GM20431 (cell line): ENCODE data around the gene CYTH2.

Experiments used
- in situ Hi-C: fragments of 300-500 bp; cut with MseI, MboI; formaldehyde crosslinking; loops from one replicate; pipeline ENCODE4 v1.15.0; 2020; ENCODE audit warnings: low sequenced_read_pairs; ENCODE audit not compliant: unreplicated experiment

Gene CYTH2

DNA sequence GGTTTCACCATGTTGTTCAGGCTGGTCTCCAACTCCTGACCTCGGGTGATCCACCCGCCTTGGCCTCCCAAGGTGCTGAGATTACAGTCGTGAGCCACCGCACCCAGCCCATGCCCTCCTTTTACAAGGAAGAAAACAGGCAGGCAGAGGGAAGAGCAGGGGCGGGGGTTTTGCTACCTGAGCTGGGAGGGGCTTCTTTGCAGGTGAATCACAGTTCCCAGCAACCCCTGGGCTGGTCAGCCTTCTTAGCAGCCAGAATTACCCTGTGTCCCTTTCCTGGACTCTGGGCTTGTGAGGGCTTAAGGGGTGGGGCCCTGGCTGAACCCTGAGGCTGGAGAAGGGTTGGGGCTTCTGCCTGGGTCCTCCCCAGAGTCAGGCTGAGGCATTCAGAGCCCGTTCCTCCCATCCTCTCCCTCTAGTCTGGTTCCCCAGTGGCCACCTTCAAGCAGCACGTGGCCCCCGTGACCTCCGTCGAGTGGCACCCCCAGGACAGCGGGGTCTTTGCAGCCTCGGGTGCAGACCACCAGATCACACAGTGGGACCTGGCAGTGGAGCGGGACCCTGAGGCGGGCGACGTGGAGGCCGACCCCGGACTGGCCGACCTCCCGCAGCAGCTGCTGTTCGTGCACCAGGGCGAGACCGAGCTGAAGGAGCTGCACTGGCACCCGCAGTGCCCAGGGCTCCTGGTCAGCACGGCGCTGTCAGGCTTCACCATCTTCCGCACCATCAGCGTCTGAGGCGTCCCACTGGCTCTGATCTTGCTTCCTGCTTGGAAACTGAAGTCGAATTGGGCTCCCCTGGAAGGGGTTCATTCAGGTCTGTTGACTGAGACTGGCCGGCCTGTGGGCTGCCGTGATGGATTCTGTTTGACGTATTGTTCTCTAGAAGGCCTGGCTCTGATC lies 16.6 kb upstream of the CYTH2 start:
- in situ Hi-C loops = no loop called here

DNA sequence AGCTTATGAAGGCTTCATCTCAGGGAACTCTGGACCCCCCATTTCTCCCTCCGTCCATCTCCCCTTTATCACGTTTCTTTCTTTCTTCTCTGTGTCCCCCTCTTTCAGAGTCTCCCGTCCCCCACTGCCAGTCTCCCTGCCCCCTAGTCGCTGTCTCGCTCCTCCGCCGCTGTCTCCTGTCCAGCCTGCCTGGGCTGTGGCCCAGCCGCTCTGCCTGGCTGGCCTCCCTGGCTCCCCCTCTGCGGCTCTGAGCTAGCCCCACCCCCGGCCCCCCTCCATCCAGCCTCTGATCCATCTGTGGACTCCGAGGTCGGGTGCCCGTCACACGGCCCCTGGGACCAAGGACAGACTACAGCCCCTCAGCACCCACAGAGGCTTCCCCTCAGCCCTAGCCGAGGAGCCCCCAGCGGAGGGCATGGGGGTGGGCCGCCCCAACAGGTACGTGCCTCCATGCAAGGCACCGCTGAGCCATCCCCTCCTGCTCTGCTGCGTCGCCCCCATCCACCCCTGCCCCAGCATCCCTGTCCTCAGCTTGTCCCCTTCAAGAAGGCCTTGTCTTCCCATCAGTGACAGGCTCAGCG lies 14.9 kb upstream of the CYTH2 start:
- in situ Hi-C loops = no loop called here

DNA sequence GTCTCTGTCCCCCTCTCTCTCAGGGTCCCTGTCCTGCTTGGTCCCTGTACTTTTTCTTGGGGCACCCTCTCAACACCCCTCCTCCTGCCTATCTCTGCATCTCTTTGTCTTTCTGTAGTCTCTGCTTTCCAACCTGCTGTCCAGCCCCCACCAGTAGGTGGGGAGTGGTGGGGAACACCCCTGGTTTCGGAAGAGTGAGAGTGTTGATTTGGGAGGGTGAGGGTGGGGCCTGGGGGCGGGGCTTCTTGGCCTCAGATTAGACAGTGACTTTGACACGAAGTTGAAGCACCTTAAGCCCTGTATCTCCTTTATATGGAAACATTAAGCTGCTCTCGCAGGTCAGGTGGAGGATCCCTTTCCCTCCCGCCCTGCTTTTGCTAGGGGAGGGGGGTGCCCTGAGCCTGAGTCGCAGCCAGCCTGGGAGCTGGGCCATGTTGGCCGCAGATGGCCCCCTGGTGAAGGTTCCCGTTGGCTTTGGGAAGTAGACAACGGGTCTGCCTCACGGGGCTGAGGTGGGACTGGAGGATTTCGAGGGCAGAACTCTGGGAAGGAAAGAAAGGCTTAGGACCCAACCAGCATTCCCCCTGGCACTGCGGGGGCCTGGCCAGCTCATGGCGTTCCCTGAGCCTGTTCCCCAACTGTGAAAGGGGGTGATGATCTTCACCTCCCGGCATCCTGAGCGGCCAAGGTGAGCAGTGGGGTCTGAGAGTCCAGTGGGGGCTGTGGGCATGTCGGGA lies 13.8 kb upstream of the CYTH2 start, which contains the start of gene KCNJ14:
TSS of gene KCNJ14 (plus strand) at position 404 of the 737 bp plus-strand sequence. CDS start 6,151 bp downstream, outside the sequence.
- in situ Hi-C loops = no loop called here

- in situ Hi-C loops = no loop called here
Observed at GRCh38 chr19:48455908-48456562, 13.1 kb upstream of the CYTH2 start.

DNA sequence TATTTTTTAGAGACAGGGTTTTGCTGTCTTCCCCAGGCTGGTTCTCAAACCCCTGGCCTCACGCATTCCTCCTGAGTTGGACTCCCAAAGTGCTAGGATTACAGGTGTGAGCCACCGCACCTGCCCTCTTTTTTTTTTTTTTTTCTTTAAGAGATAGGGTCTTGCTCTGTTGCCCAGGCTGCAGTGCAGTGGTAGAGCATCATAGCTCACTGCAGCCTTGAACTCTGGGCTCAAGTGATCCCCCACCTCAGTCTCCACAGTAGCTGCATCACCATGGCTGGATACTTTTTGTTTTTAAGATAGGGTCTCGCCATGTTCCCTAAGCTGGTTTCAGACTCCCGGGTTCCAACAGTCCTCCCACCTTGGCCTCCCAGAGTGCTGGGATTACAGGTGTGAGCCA lies 12.3 kb upstream of the CYTH2 start:
- in situ Hi-C loops = no loop called here

- in situ Hi-C loops = no loop called here
Observed at GRCh38 chr19:48458016-48458415, 11.2 kb upstream of the CYTH2 start.

GRCh38 chr19:48461651-48461981 lies 7.6 kb upstream of the CYTH2 start:
- in situ Hi-C loops = no loop called here

DNA sequence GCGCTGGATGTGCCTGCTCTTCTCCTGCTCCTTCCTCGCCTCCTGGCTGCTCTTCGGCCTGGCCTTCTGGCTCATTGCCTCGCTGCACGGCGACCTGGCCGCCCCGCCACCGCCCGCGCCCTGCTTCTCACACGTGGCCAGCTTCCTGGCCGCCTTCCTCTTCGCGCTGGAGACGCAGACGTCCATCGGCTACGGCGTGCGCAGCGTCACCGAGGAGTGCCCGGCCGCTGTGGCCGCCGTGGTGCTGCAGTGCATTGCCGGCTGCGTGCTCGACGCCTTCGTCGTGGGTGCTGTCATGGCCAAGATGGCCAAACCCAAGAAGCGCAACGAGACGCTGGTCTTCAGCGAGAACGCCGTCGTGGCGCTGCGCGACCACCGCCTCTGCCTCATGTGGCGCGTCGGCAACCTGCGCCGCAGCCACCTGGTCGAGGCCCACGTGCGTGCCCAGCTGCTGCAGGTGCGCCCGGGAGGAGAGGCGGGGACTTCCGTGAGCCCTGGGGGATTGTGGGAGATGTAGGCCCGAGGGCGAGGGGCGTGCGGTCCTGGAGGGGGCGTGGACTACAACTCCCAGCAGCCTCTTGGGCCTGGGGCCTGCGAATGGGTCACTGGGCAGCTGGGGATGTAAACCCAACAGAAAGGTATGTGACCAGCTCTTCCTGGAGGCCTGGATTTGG lies 7.0 kb upstream of the CYTH2 start:
- in situ Hi-C loops = no loop called here

GRCh38 chr19:48465215-48465614 lies 4.0 kb upstream of the CYTH2 start:
- in situ Hi-C loops = no loop called here

DNA sequence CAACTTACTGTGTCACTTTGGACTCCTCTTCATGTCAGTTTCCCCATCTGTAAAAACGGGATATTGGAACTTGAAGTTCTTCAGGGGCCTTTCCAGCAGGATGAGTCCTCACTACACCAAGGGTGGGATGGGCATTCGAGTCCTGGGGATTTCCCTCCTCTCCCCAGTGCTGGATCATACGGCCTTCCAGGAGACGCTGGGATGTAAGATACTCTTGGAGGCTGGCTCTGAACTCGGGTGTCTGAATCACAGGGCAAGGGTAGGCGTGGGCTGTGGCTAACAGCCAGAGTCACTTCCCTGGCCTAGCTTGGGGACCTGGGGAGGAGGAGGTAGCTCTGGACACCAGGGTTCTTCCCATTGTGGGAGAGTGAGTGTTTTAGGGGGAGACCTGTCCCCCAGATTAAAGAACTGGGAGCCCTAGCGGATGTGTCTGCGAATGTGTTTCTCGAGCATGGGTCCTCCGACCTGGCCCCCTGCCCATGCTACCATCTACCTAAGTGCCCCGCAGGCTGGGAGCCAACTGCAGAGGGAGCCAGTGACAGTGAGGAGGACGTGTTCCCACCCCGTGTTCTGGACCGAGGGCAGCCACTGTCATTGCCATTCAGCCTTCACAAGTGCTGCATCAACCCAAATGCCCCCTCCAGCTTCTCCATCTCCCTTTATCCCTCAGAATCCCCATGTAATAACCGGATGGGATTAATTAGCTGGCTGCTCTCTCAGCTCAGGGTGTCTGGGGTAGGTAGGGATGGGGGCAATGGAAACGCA lies 2.4 kb upstream of the CYTH2 start:
- in situ Hi-C loops = no loop called here

GRCh38 chr19:48468772-48469288 lies 339 bp upstream of the CYTH2 start:
- in situ Hi-C loops = no loop called here

- in situ Hi-C loops = no loop called here
Observed at GRCh38 chr19:48469934-48470680, 938 bp downstream of the CYTH2 start.

GRCh38 chr19:48470856-48471255 lies 1.7 kb downstream of the CYTH2 start:
- in situ Hi-C loops = no loop called here

DNA sequence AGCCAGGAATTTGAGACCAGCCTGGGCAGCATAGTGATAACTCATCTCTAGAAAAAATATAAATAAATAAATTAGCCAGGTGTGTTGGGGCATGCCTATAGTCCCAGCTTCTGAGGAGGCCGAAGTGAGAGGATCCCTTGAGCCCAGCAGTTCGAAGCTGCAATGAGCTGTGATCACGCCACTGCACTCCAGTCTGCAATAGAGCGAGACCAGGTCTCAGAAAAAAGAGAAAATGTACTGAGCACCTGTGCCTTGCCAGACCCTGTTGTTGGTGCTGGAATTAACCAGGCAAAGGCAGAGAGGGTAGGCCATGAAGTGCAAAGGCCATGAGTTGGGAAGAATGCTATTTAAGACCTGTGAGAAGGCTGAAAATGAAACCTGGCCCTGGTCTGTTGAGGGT lies 2.7 kb downstream of the CYTH2 start:
- in situ Hi-C loops = no loop called here

DNA sequence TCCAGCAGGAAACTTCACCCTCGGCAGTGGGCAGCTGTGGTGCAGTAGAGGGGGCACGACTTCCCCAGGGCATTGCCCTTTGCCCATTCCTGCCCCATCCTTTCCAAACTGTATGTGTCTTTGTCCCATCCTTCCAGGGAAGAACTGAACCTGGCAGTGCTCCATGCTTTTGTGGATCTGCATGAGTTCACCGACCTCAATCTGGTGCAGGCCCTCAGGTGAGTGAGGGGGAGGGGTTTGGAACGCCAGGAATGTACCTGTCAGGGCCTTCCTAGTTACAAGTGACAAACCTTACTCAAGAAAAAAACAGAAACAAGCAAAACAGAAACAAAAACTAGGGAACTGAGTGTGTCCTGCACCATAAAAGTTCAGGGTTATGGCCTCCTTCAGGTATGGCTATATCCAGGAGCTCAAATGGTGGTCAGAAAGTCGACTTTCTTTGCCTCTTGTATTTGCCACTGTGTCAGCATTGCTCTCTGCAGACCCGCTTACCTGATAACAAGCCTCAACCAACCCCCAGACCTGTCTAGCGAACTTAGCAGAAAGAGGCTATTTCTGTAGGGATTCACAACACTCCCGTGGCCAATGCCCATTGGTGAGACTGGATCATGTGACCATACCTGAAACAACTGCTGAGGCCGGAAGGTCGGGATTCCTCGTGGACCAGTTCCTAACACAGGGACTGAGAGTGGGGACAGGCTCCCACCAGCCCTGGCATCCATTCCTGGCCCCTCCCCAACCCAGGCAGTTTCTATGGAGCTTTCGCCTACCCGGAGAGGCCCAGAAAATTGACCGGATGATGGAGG lies 4.2 kb downstream of the CYTH2 start:
- in situ Hi-C loops = no loop called here

- in situ Hi-C loops = no loop called here
Observed at GRCh38 chr19:48474084-48474592, 5.0 kb downstream of the CYTH2 start.

- in situ Hi-C loops = no loop called here
Observed at GRCh38 chr19:48475369-48476068, 6.3 kb downstream of the CYTH2 start.
